GM23248 (cell line): ENCODE data around the gene CCDC170. TPM values are rescaled to one million over a fixed set of nuclear protein-coding genes. Genes with fewer than 3 reads are reported as not detected.

Experiments used
- DNase-seq: peaks from one replicate; pipeline ENCODE4 v3.0.0-alpha.2; 2015
- H2AFZ ChIP-seq: fragments of 200-600 bp; sonication (generic); 2 replicates; pipeline ENCODE4 v1.6.1; 2016; ENCODE audit warnings: antibody characterized with exemption
- H3F3A ChIP-seq: fragments of 200-600 bp; sonication (generic); 2 replicates; pipeline ENCODE4 v1.6.1; 2016; ENCODE audit warnings: mild to moderate bottlenecking, antibody characterized with exemption, mixed run types; ENCODE audit not compliant: insufficient read depth
- H3K27ac ChIP-seq: fragments of 200-600 bp; sonication (generic); 2 replicates; pipeline ENCODE4 v1.5.1; 2016; ENCODE audit warnings: mild to moderate bottlenecking
- H3K27me3 ChIP-seq: fragments of 200-600 bp; sonication (generic); replicated peaks from 2 replicates; pipeline ENCODE4 v1.6.1; 2016; ENCODE audit warnings: mild to moderate bottlenecking; ENCODE audit not compliant: insufficient read depth
- H3K36me3 ChIP-seq: fragments of 200-600 bp; sonication (generic); 2 replicates; pipeline ENCODE4 v1.6.1; 2016; ENCODE audit warnings: low read depth, mild to moderate bottlenecking
- H3K4me1 ChIP-seq: fragments of 200-600 bp; sonication (generic); 2 replicates; pipeline ENCODE4 v1.6.1; 2016; ENCODE audit warnings: mild to moderate bottlenecking; ENCODE audit not compliant: insufficient read depth
- H3K4me2 ChIP-seq: fragments of 200-600 bp; sonication (generic); one replicate; pipeline ENCODE4 v1.6.1; 2016; ENCODE audit warnings: mild to moderate bottlenecking; ENCODE audit not compliant: unreplicated experiment
- H3K4me3 ChIP-seq: fragments of 200-600 bp; sonication (generic); 2 replicates; pipeline ENCODE4 v1.5.1; 2016; ENCODE audit warnings: mild to moderate bottlenecking
- H3K79me2 ChIP-seq: fragments of 200-600 bp; sonication (generic); 2 replicates; pipeline ENCODE4 v1.6.1; 2016; ENCODE audit warnings: mild to moderate bottlenecking; ENCODE audit not compliant: insufficient read depth
- H3K9ac ChIP-seq: fragments of 200-600 bp; sonication (generic); 2 replicates; pipeline ENCODE4 v1.6.1; 2016; ENCODE audit warnings: mild to moderate bottlenecking
- H3K9me2 ChIP-seq: fragments of 200-600 bp; sonication (generic); 2 replicates; pipeline ENCODE4 v1.6.1; 2016; ENCODE audit warnings: mixed run types, mild to moderate bottlenecking, moderate library complexity; ENCODE audit not compliant: insufficient read depth
- H3K9me3 ChIP-seq: fragments of 200-600 bp; sonication (generic); one replicate; pipeline ENCODE4 v1.6.1; 2017; ENCODE audit warnings: low read depth
- H4K20me1 ChIP-seq: fragments of 200-600 bp; sonication (generic); 2 replicates; pipeline ENCODE4 v1.6.0; 2016; ENCODE audit not compliant: insufficient read depth
- EZH2 ChIP-seq: fragments of 200-600 bp; sonication (generic); IDR thresholded peaks from 2 replicates; pipeline ENCODE4 v1.6.1; 2018; ENCODE audit warnings: antibody characterized with exemption, mild to moderate bottlenecking; ENCODE audit not compliant: insufficient read depth, poor library complexity, severe bottlenecking
- EZH2phosphoT487 ChIP-seq: fragments of 200-600 bp; sonication (generic); IDR thresholded peaks from 2 replicates; pipeline ENCODE4 v1.6.1; 2018; ENCODE audit warnings: antibody characterized with exemption, moderate library complexity, mild to moderate bottlenecking, low read depth; ENCODE audit not compliant: insufficient read depth
- WGBS, 2 experiments: methylation state at CpG; one replicate each; pipeline ENCODE4 v1.1.6; 2015 to 2017; ENCODE audit warnings: low lambda C conversion rate in 2 of 2, low coverage in 1 of 2; ENCODE audit errors: missing lambda C conversion rate in 2 of 2; 5-methylcytosine and 5-hydroxymethylcytosine counted together
- in situ Hi-C: fragments of 300-500 bp; cut with MboI; formaldehyde crosslinking; loops from 2 replicates; pipeline ENCODE4 v1.15.0; 2020
- polyA plus RNA-seq: library from polyadenylated mRNA; unstranded; fragments of >200 nt; fragmentation: Nextera tagmentation; extraction: Ambion mirVana; gene quantifications from 2 replicates; pipeline ENCODE4 v1.2.1, GENCODE V29; 2016
- total RNA-seq: library from RNA; depleted of rRNA; stranded (reverse); fragments of >200 nt; shearing (Covaris generic); gene quantifications from 2 replicates; pipeline ENCODE4 v1.2.3, GENCODE V29; 2014

The CCDC170 gene
- total and polyA plus RNA-seq, 2 experiments from 2014 or later, result 0.11 to 0.49 TPM

DNA sequence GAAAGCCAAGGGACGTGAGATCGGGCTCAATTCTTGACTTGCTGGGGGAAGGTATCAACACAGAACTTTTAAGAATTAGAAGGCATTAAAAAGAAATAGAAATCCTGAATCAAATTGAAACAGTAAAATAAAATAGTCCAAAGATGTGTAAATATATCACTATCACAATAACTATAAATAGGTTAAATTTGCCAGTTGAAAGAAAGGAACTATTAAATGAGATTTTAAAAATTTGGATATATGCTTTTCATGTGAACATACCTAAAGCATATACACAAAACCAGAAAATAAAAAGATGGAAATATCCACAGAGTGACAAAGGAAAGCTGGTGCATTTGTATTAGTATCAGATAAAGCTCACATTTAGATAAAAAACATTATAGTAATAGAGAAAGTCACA, 161.3 kb downstream of the CCDC170 start:
- in situ Hi-C loops, result no loop called here
- Histone ChIP-seq H3F3A (no peaks in the 10 kb centered on the region), H4K20me1 (no peaks in the 10 kb centered on the region), H3K4me1 (no peaks in the 10 kb centered on the region), H3K36me3 (0 out of 2 replicates have a peak, but pooled peaks cover 3% of the 10 kb centered on the region), H3K27ac (no peak overlapping the region), H2AFZ (no peak overlapping the region), H3K9ac (no peak overlapping the region), H3K27me3 (no peaks in the 10 kb centered on the region), H3K9me2 (no peaks in the 10 kb centered on the region), H3K4me2 (no peak overlapping the region), H3K4me3 (no peak overlapping the region), H3K9me3 (no peaks in the 10 kb centered on the region), H3K79me2 (no peaks in the 10 kb centered on the region)
- 73 to 82% methylated on average over 2 of the region's 2 CpGs for WGBS, 2 experiments
- no peak for DNase-seq
- no peak for TF ChIP-seq EZH2
- no peak for TF ChIP-seq EZH2phosphoT487

DNA sequence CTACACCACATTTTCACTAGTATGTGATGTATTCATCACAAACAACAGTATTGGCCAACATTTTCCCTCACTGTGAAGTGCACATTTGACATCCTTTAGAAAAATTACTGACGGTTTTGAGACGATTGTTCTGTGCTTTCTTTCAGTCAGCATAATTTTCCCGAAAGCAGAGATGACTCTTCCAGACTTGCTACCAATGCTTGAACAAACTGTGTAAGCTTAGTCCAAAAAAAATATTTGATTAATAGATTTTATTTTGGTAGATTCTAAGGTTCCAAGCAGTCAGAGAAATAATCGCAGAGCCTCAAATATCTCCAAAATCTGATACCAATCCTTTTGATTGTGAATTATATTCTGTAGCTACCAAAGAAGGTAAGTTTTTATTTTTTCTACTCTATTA, 162.6 kb downstream of the CCDC170 start:
- Histone ChIP-seq H3K79me2 (no peaks in the 10 kb centered on the region), H3K27me3 (no peaks in the 10 kb centered on the region), H3F3A (no peaks in the 10 kb centered on the region), H2AFZ (no peak overlapping the region), H3K36me3 (0 out of 2 replicates have a peak, but pooled peaks cover 3% of the 10 kb centered on the region), H3K27ac (no peak overlapping the region), H3K9me3 (no peaks in the 10 kb centered on the region), H3K9me2 (no peaks in the 10 kb centered on the region), H3K4me3 (no peak overlapping the region), H4K20me1 (no peaks in the 10 kb centered on the region), H3K9ac (no peak overlapping the region), H3K4me1 (no peaks in the 10 kb centered on the region), H3K4me2 (no peak overlapping the region)
- in situ Hi-C loops, result no loop called here
- DNase-seq, result no peak
- no peak for TF ChIP-seq EZH2
- no peak for TF ChIP-seq EZH2phosphoT487
- whole genome bisulfite sequencing, 2 experiments, result 60 to 66% methylated on average over 4 of the region's 4 CpGs

DNA sequence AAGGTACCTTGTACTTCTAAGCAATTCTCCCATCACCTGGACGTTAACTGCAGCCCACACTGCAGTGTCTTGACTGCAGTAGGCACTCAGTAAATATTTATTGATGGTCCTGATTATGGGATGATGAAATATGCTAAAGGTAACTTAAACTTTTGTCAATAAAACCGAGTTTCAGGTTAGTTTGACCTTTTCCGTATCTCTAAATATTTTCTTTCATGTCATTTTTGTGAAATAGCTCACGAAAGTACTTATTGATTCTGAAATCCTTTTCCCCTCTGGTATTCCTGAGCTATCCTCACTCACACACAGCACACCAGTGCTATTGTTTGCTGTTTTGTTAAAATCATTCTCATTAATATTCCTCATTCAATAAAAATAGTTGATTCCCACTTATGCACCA, 164.3 kb downstream of the CCDC170 start:
- no peak overlapping the region for H3K4me3 ChIP-seq
- DNase-seq, result no peak
- WGBS, 2 experiments, result 36 to 42% methylated on average over 4 of the region's 4 CpGs
- no peaks in the 10 kb centered on the region for H3K9me3 ChIP-seq
- H4K20me1 ChIP-seq, result no peaks in the 10 kb centered on the region
- no peaks in the 10 kb centered on the region for H3F3A ChIP-seq
- no peak overlapping the region for H3K9ac ChIP-seq
- H3K27me3 ChIP-seq, result no peaks in the 10 kb centered on the region
- H3K4me1 ChIP-seq, result no peaks in the 10 kb centered on the region
- no peak overlapping the region for H3K4me2 ChIP-seq
- no peaks in the 10 kb centered on the region for H3K9me2 ChIP-seq
- H3K36me3 ChIP-seq, result 0 out of 2 replicates have a peak, but pooled peaks cover 3% of the 10 kb centered on the region
- H3K79me2 ChIP-seq, result no peaks in the 10 kb centered on the region
- no peak overlapping the region for H2AFZ ChIP-seq
- in situ Hi-C loops, result no loop called here
- no peak for TF ChIP-seq EZH2
- no peak for TF ChIP-seq EZH2phosphoT487
- H3K27ac ChIP-seq, result no peak overlapping the region

DNA sequence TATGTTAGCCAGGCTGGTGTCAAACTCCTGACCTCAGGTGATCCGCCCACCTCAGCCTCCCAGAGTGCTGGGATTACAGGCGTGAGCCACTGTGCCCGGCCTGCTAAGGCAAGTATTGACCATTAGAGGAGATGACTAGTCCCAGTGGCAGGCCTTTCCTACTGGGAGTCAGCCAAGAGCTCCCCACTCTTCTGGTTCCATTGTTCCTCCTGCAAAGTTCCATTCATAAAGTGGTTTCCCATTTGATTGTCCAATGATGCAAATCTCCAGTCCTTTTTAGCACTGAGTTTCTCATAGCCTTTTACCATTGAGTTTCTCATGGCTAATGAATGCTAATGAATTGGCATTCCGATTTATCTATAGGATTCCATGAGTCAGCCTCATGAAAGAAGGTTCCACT, 165.4 kb downstream of the CCDC170 start:
- Histone ChIP-seq H3K4me1 (no peaks in the 10 kb centered on the region), H3K4me3 (no peak overlapping the region), H3K9me3 (no peaks in the 10 kb centered on the region), H3K27ac (no peak overlapping the region), H3K79me2 (no peaks in the 10 kb centered on the region), H3K36me3 (0 out of 2 replicates have a peak, but pooled peaks cover 3% of the 10 kb centered on the region), H4K20me1 (no peaks in the 10 kb centered on the region), H3K27me3 (no peaks in the 10 kb centered on the region), H2AFZ (no peak overlapping the region), H3F3A (no peaks in the 10 kb centered on the region), H3K9ac (no peak overlapping the region), H3K4me2 (no peak overlapping the region), H3K9me2 (no peaks in the 10 kb centered on the region)
- TF ChIP-seq EZH2 (no peak), EZH2phosphoT487 (no peak)
- in situ Hi-C loops, result no loop called here
- 65% methylated on average over 4 of the region's 4 CpGs for WGBS, 2 experiments
- no peak for DNase-seq

DNA sequence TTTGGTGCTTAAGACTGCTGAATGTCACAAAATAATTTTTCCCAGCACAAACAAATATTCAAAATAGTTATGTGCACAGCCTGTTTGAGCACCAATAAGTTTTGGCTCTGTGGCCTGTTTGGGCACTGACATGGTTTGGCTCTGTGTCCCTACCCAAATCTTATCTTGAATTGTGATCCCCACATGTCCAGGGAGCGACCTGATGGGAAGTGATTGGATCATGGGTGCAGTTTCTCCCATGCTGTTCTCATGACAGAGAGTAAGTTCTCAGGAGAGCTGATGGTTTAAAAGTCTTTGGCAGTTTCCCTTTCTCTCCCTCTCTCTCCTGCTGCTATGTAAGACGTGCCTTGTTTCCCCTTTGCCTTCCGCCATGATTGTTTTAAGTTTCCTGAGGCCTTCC, 167.7 kb downstream of the CCDC170 start:
- in situ Hi-C loops, result no loop called here
- TF ChIP-seq EZH2 (no peak), EZH2phosphoT487 (no peak)
- Histone ChIP-seq H3K9ac (no peak overlapping the region), H4K20me1 (no peaks in the 10 kb centered on the region), H2AFZ (no peak overlapping the region), H3K9me2 (no peaks in the 10 kb centered on the region), H3K36me3 (no peaks in the 10 kb centered on the region), H3K9me3 (no peaks in the 10 kb centered on the region), H3K4me1 (no peaks in the 10 kb centered on the region), H3F3A (no peaks in the 10 kb centered on the region), H3K27me3 (0 out of 2 replicates have a peak, but pooled peaks cover 4% of the 10 kb centered on the region), H3K79me2 (no peaks in the 10 kb centered on the region), H3K27ac (no peak overlapping the region), H3K4me2 (no peak overlapping the region), H3K4me3 (no peak overlapping the region)
- no peak for DNase-seq
- WGBS, 2 experiments, result 80 to 84% methylated on average over 3 of the region's 3 CpGs
